NCI-H1105 (cell line): ENCODE measurements around the gene BEND4.

Experiments
- DNase-seq: peaks from one replicate; lab custom pipeline; 2025; lab: John Stamatoyannopoulos, UW

Gene BEND4

DNA sequence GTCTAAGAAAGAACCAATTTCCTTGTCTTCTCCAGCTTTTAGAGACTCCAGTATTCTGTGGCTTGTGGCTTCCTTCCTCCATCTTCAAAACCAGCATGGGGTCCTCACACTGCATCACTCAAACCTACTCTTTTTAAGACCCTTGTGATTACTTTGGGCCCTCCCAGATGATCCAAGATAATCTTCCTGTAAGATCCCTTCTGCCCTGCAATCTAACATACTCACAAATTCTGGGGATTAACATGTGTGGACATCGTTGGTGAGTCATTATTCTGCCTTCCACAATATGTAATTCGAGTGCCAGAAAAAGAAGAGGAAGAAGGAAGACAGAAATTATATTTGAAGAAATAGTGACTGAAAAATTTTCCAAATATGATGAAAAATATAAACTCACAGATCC lies 47.9 kb downstream of the BEND4 start:
- DNase-seq = no peak

- no peak for DNase-seq
These were observed 50.9 kb downstream of the BEND4 start for GRCh38 chr4:42101446-42101975.

- no peak for DNase-seq
These were observed 64.1 kb downstream of the BEND4 start for GRCh38 chr4:42088386-42088785.

- no peak for DNase-seq
These were observed 68.6 kb downstream of the BEND4 start for GRCh38 chr4:42083816-42084215.

DNA sequence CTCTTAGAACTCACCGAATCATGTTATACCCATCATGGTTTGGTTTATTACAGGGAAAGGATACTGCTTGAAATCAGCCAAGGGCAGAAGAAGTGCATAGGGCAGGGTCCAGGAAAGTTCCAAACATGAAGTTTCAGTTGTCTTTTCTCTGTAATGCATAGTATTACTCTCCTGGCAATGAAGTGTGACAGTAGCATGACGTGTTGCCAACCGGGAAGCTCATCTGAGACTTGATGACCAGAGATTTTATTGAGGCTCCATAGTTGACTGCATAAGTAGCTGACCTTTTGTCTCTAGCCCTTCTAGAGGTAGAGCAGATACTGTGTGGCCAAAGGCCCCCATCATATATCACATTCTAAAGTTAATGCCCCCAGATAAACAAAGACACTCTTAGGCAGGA lies 72.1 kb downstream of the BEND4 start:
- no peak for DNase-seq

GRCh38 chr4:42078184-42078801 lies 74.2 kb downstream of the BEND4 start:
- DNase-seq = no peak

DNA sequence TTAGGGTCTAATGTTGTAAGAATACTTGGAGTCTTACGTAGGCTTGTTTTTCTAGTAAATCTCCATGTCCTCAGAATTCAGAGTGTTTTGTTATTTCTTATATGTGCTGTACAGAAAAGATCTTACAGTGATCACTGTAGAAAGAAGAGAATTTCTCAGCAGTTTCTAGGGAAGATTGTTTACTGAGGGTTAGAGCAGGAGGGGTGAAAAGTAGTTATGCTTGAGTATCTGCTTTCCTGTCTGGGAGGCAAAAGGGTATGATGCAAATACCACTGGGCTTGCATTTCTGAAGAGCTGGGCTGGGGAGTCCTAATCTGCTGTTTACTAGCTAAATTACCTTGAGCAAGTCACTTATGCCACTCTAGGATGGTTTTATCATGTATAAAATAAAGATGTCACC lies 78.2 kb downstream of the BEND4 start:
- DNase-seq = no peak

DNA sequence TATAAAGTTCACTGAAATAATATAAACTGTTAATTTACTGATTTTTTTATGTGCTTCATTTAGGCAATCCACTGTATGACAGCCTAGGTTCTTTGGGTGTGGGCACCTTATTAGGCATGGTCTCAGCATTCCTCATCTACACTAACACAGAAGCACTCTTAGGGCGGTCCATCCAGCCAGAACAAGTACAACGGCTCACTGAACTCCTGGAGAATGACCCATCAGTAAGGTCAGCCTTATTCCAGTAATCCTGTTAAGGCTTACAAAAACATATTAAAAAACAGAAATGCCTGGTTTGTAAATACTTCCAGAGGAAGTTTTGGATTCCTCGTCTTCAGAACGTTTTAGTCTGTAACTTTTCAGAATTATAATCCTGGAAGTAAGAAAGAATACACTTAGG lies 82.0 kb downstream of the BEND4 start:
- DNase-seq = no peak

DNA sequence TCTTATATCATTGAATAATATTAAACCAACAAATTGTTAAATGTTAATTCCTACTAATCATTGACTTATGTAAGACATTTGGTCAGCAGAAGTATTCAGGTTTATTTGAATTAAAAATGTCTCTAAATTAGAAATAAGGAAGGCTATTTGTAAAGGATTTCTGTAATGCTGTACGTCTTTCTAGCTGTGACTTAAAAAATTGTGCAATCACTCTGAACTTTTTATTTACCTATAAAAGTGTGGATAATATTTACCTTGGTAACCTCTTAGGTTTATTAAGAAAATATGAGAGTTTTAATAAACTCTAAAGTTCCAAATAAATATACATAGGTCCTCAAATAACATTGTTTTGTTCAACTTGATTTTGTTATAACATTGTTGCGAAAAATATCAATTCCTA lies 85.2 kb downstream of the BEND4 start:
- DNase-seq = no peak

DNA sequence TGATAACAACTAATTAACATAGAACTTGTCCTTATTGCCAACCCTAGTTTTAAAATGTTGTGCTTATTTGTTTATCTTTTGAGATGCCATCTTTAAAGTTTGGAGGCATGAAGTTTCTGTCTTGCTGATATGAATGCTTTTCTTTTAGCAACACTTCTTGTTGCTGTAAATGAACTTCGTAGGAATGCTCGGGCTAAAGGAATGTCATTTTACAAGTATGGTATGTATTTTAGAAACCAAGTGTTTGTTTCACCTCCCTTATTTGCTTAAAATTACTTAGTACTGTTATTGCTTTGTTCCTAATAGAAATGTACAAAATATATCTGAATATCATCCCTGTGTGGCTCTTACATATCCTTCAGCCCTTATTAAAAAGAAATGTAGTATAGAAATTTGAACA lies 86.1 kb downstream of the BEND4 start:
- DNase-seq = no peak
